Trophoblast cell (in vitro differentiated cells and primary cell): ENCODE data around the gene GNG12.

Experiments used
- DNase-seq, 2 donors: peaks; one replicate each; pipeline ENCODE4 v3.0.0-alpha.2; 2016
- H2AFZ ChIP-seq: 2 replicates; pipeline ENCODE4 v1.6.1; 2013; ENCODE audit warnings: low read length, moderate library complexity, mild to moderate bottlenecking; ENCODE audit not compliant: insufficient read depth, poor library complexity
- H2AK5ac ChIP-seq: 2 replicates; pipeline ENCODE4 v1.6.1; 2013; ENCODE audit warnings: mild to moderate bottlenecking, low read length
- H2BK120ac ChIP-seq: 2 replicates; pipeline ENCODE4 v1.6.1; 2013; ENCODE audit warnings: low read length, mild to moderate bottlenecking, moderate library complexity; ENCODE audit not compliant: insufficient read depth, poor library complexity
- H2BK12ac ChIP-seq: 2 replicates; pipeline ENCODE4 v1.6.1; 2013; ENCODE audit warnings: mild to moderate bottlenecking, low read length, moderate library complexity
- H2BK5ac ChIP-seq: 2 replicates; pipeline ENCODE4 v1.6.1; 2013; ENCODE audit warnings: low read length, low read depth, moderate library complexity, mild to moderate bottlenecking; ENCODE audit not compliant: poor library complexity
- H3K14ac ChIP-seq: 2 replicates; pipeline ENCODE4 v1.6.1; 2013; ENCODE audit warnings: mild to moderate bottlenecking, low read length
- H3K18ac ChIP-seq: 2 replicates; pipeline ENCODE4 v1.6.1; 2013; ENCODE audit warnings: mild to moderate bottlenecking, low read length
- H3K23ac ChIP-seq: 2 replicates; pipeline ENCODE4 v1.6.1; 2013; ENCODE audit warnings: low read length
- H3K27ac ChIP-seq: 2 replicates; pipeline ENCODE4 v1.5.1; 2013; ENCODE audit warnings: low read depth, mild to moderate bottlenecking, inconsistent platforms, low read length, moderate library complexity
- H3K27me3 ChIP-seq: 2 replicates; pipeline ENCODE4 v1.6.1; 2013; ENCODE audit warnings: inconsistent platforms, mild to moderate bottlenecking, low read length, moderate library complexity; ENCODE audit not compliant: insufficient read depth
- H3K36me3 ChIP-seq, 2 experiments: 1 replicate in 1 of 2; 2 replicates in 1 of 2; pipeline ENCODE4 v1.6.1; 2013; ENCODE audit warnings: low read length in 2 of 2, mild to moderate bottlenecking in 2 of 2, moderate library complexity in 1 of 2; ENCODE audit not compliant: insufficient read depth in 2 of 2, control insufficient read depth in 1 of 2
- H3K4ac ChIP-seq: 2 replicates; pipeline ENCODE4 v1.6.1; 2013; ENCODE audit warnings: low read depth, mild to moderate bottlenecking, low read length, moderate library complexity
- H3K4me1 ChIP-seq, 2 experiments: 1 replicate in 1 of 2; 2 replicates in 1 of 2; pipeline ENCODE4 v1.6.1; 2013; ENCODE audit warnings: low read length in 2 of 2, mild to moderate bottlenecking in 2 of 2, moderate library complexity in 1 of 2; ENCODE audit not compliant: insufficient read depth in 2 of 2, control insufficient read depth in 1 of 2
- H3K4me2 ChIP-seq: 2 replicates; pipeline ENCODE4 v1.6.1; 2013; ENCODE audit warnings: inconsistent platforms, mild to moderate bottlenecking, low read length, moderate library complexity
- H3K4me3 ChIP-seq: 2 replicates; pipeline ENCODE4 v1.5.1; 2013; ENCODE audit warnings: mild to moderate bottlenecking, low read depth, low read length, inconsistent platforms
- H3K79me1 ChIP-seq: one replicate; pipeline ENCODE4 v1.6.1; 2013; ENCODE audit warnings: low read length
- H3K79me2 ChIP-seq: 2 replicates; pipeline ENCODE4 v1.6.1; 2013; ENCODE audit warnings: low read length, mild to moderate bottlenecking; ENCODE audit not compliant: control insufficient read depth, insufficient read depth, poor library complexity
- H3K9ac ChIP-seq: 2 replicates; pipeline ENCODE4 v1.6.1; 2013; ENCODE audit warnings: mild to moderate bottlenecking, low read length
- H3K9me3 ChIP-seq: 2 replicates; pipeline ENCODE4 v1.6.1; 2013; ENCODE audit warnings: low read depth, mild to moderate bottlenecking, control low read depth, inconsistent platforms, low read length; ENCODE audit not compliant: insufficient read depth
- H4K12ac ChIP-seq: 2 replicates; pipeline ENCODE4 v1.6.1; 2013; ENCODE audit warnings: low read depth, mild to moderate bottlenecking, low read length, moderate library complexity
- H4K8ac ChIP-seq: 2 replicates; pipeline ENCODE4 v1.6.1; 2013; ENCODE audit warnings: low read depth, mild to moderate bottlenecking, low read length, moderate library complexity
- H4K91ac ChIP-seq: one replicate; pipeline ENCODE4 v1.6.1; 2013; ENCODE audit warnings: low read depth, mild to moderate bottlenecking, low read length, moderate library complexity
- WGBS: extraction: QIAGEN DNeasy Blood & Tissue Kit; methylation state at CpG from one replicate; pipeline ENCODE4 v1.1.7; 2013; ENCODE audit warnings: missing lambda C conversion rate; ENCODE audit not compliant: insufficient read length, insufficient coverage; ENCODE audit errors: extremely low coverage; 5-methylcytosine and 5-hydroxymethylcytosine counted together

GNG12 gene

DNA sequence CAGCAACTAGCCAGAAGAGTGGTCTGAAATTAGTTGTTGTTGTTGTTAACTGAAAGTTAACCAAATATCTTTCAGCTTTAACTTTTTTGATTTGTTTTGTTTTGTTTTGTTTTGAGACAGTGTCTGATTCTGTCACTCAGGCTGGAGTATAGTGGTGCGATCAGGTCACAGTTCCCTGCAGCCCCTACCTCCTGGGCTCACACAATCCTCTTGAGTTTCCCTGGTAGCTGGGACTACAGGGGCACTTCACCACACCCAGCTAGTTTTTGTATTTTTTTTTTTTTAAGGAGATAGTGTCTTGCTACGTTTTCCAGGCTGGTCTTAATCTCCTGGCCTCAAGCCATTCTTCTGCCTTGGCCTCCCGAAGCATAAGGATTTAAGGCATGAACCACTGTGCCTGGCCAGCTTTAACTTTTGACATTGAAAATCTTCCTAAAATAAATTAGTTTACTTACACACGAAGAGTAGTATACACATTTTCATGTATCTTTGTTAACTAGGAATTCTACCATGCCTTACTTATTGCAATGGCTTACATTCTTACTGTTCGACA, 45.0 kb downstream of the GNG12 start:
- no peak overlapping the region for H3K23ac ChIP-seq
- H3K4ac ChIP-seq: no peak overlapping the region
- no peaks in the 10 kb centered on the region for H3K79me2 ChIP-seq
- H2AFZ ChIP-seq: no peak overlapping the region
- no peak overlapping the region for H3K14ac ChIP-seq
- H2AK5ac ChIP-seq: no peak overlapping the region
- H3K18ac ChIP-seq: no peak overlapping the region
- no peaks in the 10 kb centered on the region for H3K27me3 ChIP-seq
- no peak overlapping the region for H3K4me2 ChIP-seq
- H3K4me1 ChIP-seq: peaks cover 8 to 11% of the 10 kb centered on the region in 2 experiments
- no peaks in the 10 kb centered on the region for H3K9me3 ChIP-seq
- H2BK5ac ChIP-seq: no peak overlapping the region
- WGBS: no CpG with 5 or more reads among the region's 5 CpGs
- no peak overlapping the region for H3K27ac ChIP-seq
- H3K79me1 ChIP-seq: peaks cover 3% of the 10 kb centered on the region
- H4K91ac ChIP-seq: no peak overlapping the region
- H4K8ac ChIP-seq: no peak overlapping the region
- no peak overlapping the region for H4K12ac ChIP-seq
- no peak overlapping the region for H3K9ac ChIP-seq
- H2BK12ac ChIP-seq: no peak overlapping the region
- no peak overlapping the region for H2BK120ac ChIP-seq
- H3K4me3 ChIP-seq: no peak overlapping the region
- no peaks in the 10 kb centered on the region for H3K36me3 ChIP-seq
- no peak for DNase-seq

DNA sequence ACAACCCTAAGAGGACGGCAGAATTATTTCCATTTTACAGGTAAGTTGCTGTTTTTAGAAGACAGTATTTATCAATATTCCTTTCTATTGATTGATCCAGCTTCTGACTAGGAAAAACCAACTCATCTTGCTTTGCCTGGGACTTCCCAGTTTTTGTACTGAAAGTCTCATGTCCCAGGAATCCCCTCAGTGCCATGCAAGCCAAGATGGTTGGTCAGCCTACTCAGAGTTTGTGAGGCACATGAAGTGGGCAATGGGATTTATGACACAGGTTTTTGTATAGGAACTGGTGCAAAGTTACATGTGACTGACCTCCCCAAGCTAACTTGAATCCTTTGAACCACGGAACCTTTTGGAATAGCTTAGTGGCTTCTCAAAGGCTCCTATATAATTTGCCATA, 45.5 kb downstream of the GNG12 start:
- no peak overlapping the region for H3K9ac ChIP-seq
- H3K36me3 ChIP-seq: no peaks in the 10 kb centered on the region
- no peak overlapping the region for H3K14ac ChIP-seq
- H2AK5ac ChIP-seq: no peak overlapping the region
- WGBS: no CpG with 5 or more reads among the region's 2 CpGs
- H3K4me3 ChIP-seq: no peak overlapping the region
- H3K18ac ChIP-seq: no peak overlapping the region
- no peaks in the 10 kb centered on the region for H3K9me3 ChIP-seq
- DNase-seq: peak; percentile 41
- no peak overlapping the region for H2BK12ac ChIP-seq
- H2BK120ac ChIP-seq: no peak overlapping the region
- peaks cover 3% of the 10 kb centered on the region for H3K79me1 ChIP-seq
- H3K27me3 ChIP-seq: no peaks in the 10 kb centered on the region
- H2BK5ac ChIP-seq: no peak overlapping the region
- no peak overlapping the region for H4K12ac ChIP-seq
- H3K79me2 ChIP-seq: no peaks in the 10 kb centered on the region
- no peak overlapping the region for H3K23ac ChIP-seq
- no peak overlapping the region for H3K4me2 ChIP-seq
- H4K91ac ChIP-seq: no peak overlapping the region
- no peak overlapping the region for H2AFZ ChIP-seq
- H3K27ac ChIP-seq: no peak overlapping the region
- no peak overlapping the region for H4K8ac ChIP-seq
- H3K4me1 ChIP-seq: peaks cover 8 to 11% of the 10 kb centered on the region in 2 experiments
- no peak overlapping the region for H3K4ac ChIP-seq

DNA sequence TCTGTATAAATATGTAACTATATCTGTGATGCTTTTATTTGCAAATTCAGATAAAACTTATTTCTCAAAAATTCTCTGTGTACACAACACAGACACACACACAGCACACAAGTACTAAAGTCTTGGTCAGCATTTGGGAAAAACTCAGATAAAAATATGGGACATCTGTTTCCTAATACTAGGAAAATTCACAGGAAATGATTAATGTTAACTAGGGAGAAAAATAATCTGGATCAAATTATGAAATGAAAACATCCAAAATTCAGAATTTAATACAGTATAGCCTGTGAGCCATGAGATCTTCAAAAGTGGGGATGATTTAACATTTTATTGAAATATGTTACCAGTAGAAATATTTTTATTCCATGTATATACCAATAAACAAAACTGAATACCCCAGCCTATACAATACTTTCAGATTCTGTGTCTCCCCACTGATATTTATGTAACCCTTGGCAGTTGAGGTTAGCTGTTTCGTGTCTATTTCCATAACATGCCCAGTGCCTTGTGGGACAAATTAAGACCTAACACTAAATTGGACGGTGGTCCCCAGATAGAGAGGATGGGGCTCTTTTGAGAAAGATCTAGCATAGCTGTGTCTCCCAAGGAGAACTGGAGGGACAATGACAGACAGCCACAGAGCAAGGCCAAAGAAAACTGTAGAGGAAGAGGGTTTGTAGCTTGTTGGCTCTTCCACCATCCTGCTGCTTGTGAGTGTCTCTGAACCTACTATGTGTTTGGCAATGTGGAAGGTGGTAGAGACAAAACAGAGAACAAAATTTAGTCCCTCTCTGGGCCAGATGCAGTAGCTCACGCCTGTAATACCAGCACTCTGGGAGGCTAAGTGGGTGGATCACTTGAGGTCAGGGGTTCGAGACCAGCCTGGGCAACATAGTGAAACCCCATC, 47.2 kb downstream of the GNG12 start:
- Histone ChIP-seq H4K91ac (no peak overlapping the region), H3K79me2 (no peaks in the 10 kb centered on the region), H2BK12ac (no peak overlapping the region), H3K27me3 (no peaks in the 10 kb centered on the region), H3K9me3 (no peaks in the 10 kb centered on the region), H4K12ac (no peak overlapping the region), H3K4ac (no peak overlapping the region), H3K4me1 (no peaks in the 10 kb centered on the region), H3K36me3 (no peaks in the 10 kb centered on the region), H2BK5ac (no peak overlapping the region), H3K4me2 (no peak overlapping the region), H3K79me1 (peaks cover 3% of the 10 kb centered on the region), H3K23ac (no peak overlapping the region), H2AK5ac (no peak overlapping the region), H2BK120ac (no peak overlapping the region), H4K8ac (no peak overlapping the region), H3K14ac (no peak overlapping the region), H2AFZ (no peak overlapping the region), H3K27ac (no peak overlapping the region), H3K4me3 (no peak overlapping the region), H3K9ac (no peak overlapping the region), H3K18ac (peak overlapping the region; percentile 10)
- WGBS: no CpG with 5 or more reads among the region's 4 CpGs
- no peak for DNase-seq

DNA sequence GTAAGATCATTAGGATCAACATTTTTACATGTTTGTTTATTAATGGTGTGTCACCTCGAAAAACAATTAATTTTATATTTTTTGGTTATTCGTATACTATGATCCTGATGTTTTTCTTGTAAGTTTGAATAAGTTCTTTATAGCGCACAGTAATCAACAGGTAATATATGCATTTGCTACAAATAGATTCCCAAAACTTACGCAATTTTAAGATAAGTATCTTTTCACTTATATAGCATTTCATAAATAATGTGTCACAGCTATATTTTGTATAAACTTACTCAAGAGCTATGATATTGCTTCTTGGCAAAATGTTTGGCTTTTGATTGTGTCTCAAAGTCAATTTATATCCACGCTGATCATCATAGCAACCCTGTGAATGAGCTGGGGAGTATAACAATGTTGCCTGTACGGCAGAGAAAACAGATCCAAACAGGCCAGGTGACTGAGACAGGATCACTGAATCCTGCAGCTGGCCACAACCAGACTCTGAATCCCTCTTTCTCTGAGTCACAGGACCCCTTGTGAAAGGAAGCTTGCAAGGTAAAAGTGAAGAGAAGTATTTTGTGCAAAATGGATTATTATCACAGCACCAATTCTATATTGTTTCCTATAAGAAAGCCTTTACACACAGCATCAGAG, 48.6 kb downstream of the GNG12 start:
- Histone ChIP-seq H3K9me3 (no peaks in the 10 kb centered on the region), H2BK12ac (no peak overlapping the region), H3K36me3 (no peaks in the 10 kb centered on the region), H3K4me3 (no peak overlapping the region), H2BK5ac (no peak overlapping the region), H3K27ac (no peak overlapping the region), H3K79me1 (peaks cover 2% of the 10 kb centered on the region), H3K9ac (no peak overlapping the region), H3K18ac (no peak overlapping the region), H3K27me3 (no peaks in the 10 kb centered on the region), H3K4me2 (no peak overlapping the region), H4K91ac (no peak overlapping the region), H2AFZ (no peak overlapping the region), H3K14ac (no peak overlapping the region), H2BK120ac (no peak overlapping the region), H2AK5ac (no peak overlapping the region), H3K23ac (no peak overlapping the region), H3K4ac (no peak overlapping the region), H4K12ac (no peak overlapping the region), H3K4me1 (no peaks in the 10 kb centered on the region), H3K79me2 (no peaks in the 10 kb centered on the region), H4K8ac (no peak overlapping the region)
- DNase-seq: peak in 1 of 2 donors; percentile 58
- WGBS: no CpG with 5 or more reads among the region's 6 CpGs
